NOMO-1 treated with DMSO at 0.1 percent for 48 hours (cell line): ENCODE measurements around the gene RNU4-1.
"Not testable (repeated sequence)": the region's sequence is repeated elsewhere in the genome, so short reads cannot be mapped to it uniquely, and the experiment has no call there.

Experiments used
- DNase-seq: peaks from one replicate; lab custom pipeline; 2025; ENCODE audit not compliant: unreplicated experiment; lab: John Stamatoyannopoulos, UW

The RNU4-1 gene

DNA sequence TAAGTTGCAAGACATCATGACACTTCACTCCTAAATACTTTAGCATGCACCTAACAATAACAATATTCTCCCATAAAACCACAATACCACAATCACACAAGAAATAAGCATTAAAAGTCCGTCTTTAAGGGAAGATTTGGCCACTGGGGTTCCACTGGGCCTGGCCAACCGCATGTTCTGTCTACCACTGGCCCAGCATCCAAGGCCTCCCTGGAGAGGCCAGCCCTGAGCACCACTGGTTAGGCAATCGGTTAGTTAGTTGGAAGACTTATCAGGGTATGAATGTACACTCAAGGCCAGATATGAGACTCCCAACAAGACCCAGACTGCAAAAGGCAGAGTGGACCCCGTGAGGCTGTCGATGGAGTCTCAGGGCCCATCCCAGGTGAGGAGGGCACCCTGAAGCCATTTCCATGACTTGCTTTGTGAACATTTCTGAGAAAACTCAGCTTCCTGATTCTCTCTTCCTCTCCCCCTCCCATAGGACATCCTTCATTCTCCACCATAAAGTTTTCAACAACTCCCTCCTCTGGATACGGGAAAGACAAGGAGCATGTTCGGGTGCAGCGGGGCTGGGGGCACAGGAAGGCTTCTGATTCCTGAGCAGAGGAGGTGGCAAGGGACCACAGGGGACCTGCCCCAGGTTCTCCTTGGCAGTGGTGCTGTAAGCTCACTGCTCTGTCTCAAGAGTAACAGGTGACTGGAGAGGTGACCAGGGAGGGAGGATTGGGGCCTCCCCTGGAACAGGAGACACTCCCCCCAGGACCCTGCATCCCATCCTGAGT is 33.4 kb downstream of the RNU4-1 start:
- no peak for DNase-seq

DNA sequence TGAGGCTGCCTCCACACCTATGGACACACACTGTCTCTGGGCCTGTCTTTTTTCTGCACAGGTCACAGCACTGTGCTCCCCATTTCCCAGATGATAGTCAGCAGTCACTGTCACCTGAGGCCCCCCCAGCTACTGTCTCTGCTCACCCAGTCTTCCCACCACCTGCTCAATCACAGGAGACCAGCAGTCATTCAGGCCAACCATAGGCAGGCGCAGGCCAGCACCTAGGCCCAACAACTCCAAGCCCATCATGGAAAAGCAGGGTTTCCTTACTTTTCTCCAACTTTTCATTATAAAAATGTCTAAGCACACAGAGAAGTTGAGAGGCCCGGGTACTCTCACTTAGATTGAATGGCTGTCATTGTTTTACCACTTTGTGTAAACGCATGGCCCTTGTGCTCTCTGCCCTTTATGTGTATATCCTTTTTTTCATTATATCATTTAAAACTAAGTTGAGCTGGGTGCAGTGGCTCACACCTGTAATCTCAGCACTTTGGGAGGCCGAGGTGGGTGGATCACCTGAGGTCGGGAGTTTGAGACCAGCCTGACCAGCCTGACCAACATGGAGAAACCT is 34.6 kb downstream of the RNU4-1 start:
- DNase-seq, result no peak

- no peak for DNase-seq
Observed at GRCh38 chr12:120257041-120257821, 35.8 kb downstream of the RNU4-1 start.

DNA sequence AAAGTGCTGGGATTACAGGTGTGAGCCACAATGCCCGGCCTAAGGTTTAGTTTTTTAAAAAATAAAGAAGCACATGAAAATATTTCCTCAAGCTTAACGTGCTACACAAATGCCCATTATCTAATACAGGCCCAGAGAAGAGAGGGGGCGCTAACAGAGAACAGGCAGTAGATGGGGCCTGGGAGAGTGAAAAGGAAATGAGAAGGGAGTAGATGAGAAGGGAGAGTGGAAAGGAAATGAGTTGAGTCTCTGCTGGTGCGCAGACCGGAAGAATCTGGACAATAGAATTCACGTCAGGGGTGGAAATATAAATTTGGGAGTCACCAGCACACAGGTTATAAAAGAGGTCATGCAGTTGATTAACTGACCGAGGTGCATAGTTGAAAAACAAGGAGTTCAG is 38.2 kb downstream of the RNU4-1 start:
- DNase-seq, result no peak

- peak; percentile 83 for DNase-seq
Observed at GRCh38 chr12:120253313-120253712, 39.7 kb downstream of the RNU4-1 start.

DNA sequence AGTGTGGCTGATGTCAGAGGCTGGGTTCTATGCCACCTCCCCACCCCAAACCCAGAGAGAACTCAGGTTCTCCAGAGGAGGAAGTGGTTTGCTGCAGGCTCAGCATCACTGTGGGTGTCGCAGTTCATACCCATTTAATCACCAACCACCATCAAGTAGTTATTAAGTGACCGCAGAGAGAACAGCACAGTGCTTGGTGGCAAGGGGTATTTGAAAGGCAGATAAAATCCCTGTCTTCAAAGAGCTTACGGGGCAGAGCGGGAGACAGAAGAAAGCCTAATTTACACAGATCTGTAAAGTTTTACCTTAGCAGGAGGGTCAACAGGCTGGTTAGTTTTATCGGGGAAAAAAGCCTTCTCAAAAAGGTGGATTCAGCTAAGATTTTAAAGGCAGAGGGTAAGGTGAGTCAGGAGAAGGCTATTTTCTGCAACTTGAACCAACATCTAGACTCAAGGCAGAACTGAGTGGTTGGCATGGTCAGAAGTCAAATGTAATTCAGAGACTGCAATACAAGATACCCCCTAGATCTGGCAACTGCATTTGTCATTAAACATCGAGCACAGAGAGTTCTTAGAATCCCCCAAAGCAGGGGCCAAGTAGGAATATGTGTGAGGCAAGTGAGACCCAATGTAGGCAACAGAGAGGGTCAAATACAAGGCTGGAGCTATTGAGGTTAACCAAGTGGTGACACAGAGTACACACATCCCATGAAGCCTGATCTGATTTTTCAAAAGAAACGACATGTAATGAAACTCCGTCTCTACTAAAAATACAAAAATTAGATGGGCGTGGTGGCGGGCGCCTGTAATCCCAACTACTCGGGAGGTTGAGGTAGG is 40.7 kb downstream of the RNU4-1 start:
- DNase-seq, result peak; percentile 78

GRCh38 chr12:120251364-120252070 is 41.5 kb downstream of the RNU4-1 start:
- DNase-seq, result not testable (repeated sequence)

GRCh38 chr12:120249875-120250795 is 42.9 kb downstream of the RNU4-1 start:
- DNase-seq, result peak; percentile 48

- DNase-seq, result no peak
Observed at GRCh38 chr12:120249266-120249874, 43.7 kb downstream of the RNU4-1 start.

DNA sequence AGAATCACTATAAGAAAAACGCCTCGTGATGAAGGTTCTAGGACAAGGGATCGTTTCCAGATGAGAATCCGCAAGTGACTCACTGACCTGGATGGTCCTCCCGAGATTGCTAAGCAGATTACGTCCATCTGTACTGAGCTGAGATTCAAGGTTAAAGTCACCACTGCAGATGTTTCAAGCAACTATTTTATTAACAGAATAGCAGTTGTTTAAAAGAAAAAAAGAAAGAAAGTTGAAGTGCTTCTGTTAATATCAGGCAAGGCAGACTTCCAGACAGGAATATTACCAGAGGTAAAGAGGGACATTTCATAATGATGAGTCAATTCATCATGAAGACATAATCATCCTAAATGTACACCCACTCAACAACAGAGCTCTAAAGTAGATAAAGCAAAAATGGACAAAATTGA is 45.4 kb downstream of the RNU4-1 start:
- DNase-seq, result no peak

DNA sequence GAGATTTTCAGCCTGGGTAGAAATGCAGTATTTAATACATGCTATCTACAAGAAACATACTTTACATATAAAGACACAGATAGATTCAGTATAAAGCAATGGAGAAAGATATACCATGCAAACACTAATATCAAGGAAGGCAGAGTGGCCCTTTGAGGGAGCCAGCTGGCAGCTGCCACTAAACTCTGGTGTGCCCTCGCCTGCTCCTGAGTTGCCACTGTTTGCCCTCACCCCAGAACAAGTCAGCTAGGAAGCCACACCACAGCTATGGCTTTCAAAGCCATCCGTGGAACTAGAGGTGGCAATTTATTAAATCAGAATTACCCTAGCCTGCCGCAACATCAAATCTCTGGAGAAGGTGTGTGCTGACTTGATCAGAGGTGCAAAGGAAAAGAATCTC is 45.9 kb downstream of the RNU4-1 start:
- no peak for DNase-seq

GRCh38 chr12:120246705-120247104 is 46.3 kb downstream of the RNU4-1 start:
- DNase-seq, result not testable (repeated sequence)
